Loucy (cell line): ENCODE data around the gene FAM131C.
"Not testable (repeated sequence)": the region's sequence is repeated elsewhere in the genome, so short reads cannot be mapped to it uniquely, and the experiment has no call there.

Source experiments
- H2AFZ ChIP-seq: fragments of 200-600 bp; sonication (generic); 2 replicates; pipeline ENCODE4 v1.6.0; 2016; ENCODE audit warnings: antibody characterized with exemption, mild to moderate bottlenecking, low read length, moderate library complexity
- H3F3A ChIP-seq: fragments of 200-600 bp; 2 replicates; pipeline ENCODE4 v1.6.0; 2016; ENCODE audit warnings: antibody characterized with exemption, low read depth, mild to moderate bottlenecking
- H3K27me3 ChIP-seq: fragments of 200-600 bp; sonication (generic); 2 replicates; pipeline ENCODE4 v1.6.1; 2014; ENCODE audit warnings: low read length, mild to moderate bottlenecking; ENCODE audit not compliant: insufficient read depth, poor library complexity, severe bottlenecking
- H3K36me3 ChIP-seq: fragments of 200-600 bp; sonication (generic); 2 replicates; pipeline ENCODE4 v1.6.1; 2016; ENCODE audit warnings: low read length; ENCODE audit not compliant: insufficient read depth
- H3K4me1 ChIP-seq: fragments of 200-600 bp; sonication (generic); 2 replicates; pipeline ENCODE4 v1.5.1; 2014; ENCODE audit warnings: low read length, mild to moderate bottlenecking; ENCODE audit not compliant: insufficient read depth, poor library complexity, severe bottlenecking
- H3K4me2 ChIP-seq: fragments of 200-600 bp; sonication (generic); 2 replicates; pipeline ENCODE4 v1.6.0; 2014; ENCODE audit warnings: antibody characterized with exemption, low read length, low read depth, mild to moderate bottlenecking; ENCODE audit not compliant: poor library complexity, severe bottlenecking
- H3K4me3 ChIP-seq: fragments of 200-600 bp; sonication (generic); 2 replicates; pipeline ENCODE4 v1.5.1; 2014; ENCODE audit warnings: low read length, mild to moderate bottlenecking, mixed read lengths; ENCODE audit not compliant: poor library complexity, severe bottlenecking
- H3K79me2 ChIP-seq: fragments of 200-600 bp; sonication (generic); 2 replicates; pipeline ENCODE4 v1.6.1; 2014; ENCODE audit warnings: low read length; ENCODE audit not compliant: insufficient read depth
- H3K9ac ChIP-seq: fragments of 200-600 bp; sonication (generic); 2 replicates; pipeline ENCODE4 v1.6.0; 2014; ENCODE audit warnings: mild to moderate bottlenecking, low read depth, low read length, moderate library complexity; ENCODE audit not compliant: poor library complexity, severe bottlenecking
- H3K9me2 ChIP-seq: fragments of 200-600 bp; sonication (generic); replicated peaks from 2 replicates; pipeline ENCODE4 v1.6.1; 2016; ENCODE audit warnings: low read depth, low read length, mixed read lengths
- H3K9me3 ChIP-seq: fragments of 200-600 bp; sonication (generic); 2 replicates; pipeline ENCODE4 v1.6.1; 2014; ENCODE audit warnings: mild to moderate bottlenecking, antibody characterized with exemption, low read length, low read depth; ENCODE audit not compliant: insufficient read depth
- H4K20me1 ChIP-seq: fragments of 200-600 bp; sonication (generic); 2 replicates; pipeline ENCODE4 v1.6.0; 2014; ENCODE audit warnings: antibody characterized with exemption, low read length, mild to moderate bottlenecking; ENCODE audit not compliant: insufficient read depth, poor library complexity, severe bottlenecking
- CTCF ChIP-seq: fragments of 200-600 bp; sonication (generic); conservative IDR thresholded peaks from 2 replicates; pipeline ENCODE4 v1.5.1; 2014; ENCODE audit warnings: mild to moderate bottlenecking, antibody characterized with exemption, low read length
- EZH2phosphoT487 ChIP-seq: fragments of 200-600 bp; IDR thresholded peaks from 2 replicates; pipeline ENCODE4 v1.6.1; 2018; ENCODE audit warnings: antibody characterized with exemption, mild to moderate bottlenecking, moderate library complexity, borderline replicate concordance

The FAM131C gene

GRCh38 chr1:16031551-16031950 lies 41.9 kb downstream of the FAM131C start:
- H3K9me2 ChIP-seq, result no peaks in the 10 kb centered on the region
- no peaks in the 10 kb centered on the region for H3K27me3 ChIP-seq
- H3K79me2 ChIP-seq, result no peaks in the 10 kb centered on the region
- no peaks in the 10 kb centered on the region for H3K9me3 ChIP-seq
- H3K9ac ChIP-seq, result no peak overlapping the region
- H3K4me2 ChIP-seq, result no peak overlapping the region
- no peaks in the 10 kb centered on the region for H4K20me1 ChIP-seq
- no peak overlapping the region for H2AFZ ChIP-seq
- no peaks in the 10 kb centered on the region for H3K36me3 ChIP-seq
- no peaks in the 10 kb centered on the region for H3K4me1 ChIP-seq
- TF ChIP-seq EZH2phosphoT487 (no peak), CTCF (no peak)
- no peak overlapping the region for H3K4me3 ChIP-seq
- no peaks in the 10 kb centered on the region for H3F3A ChIP-seq

GRCh38 chr1:16029288-16029687 lies 44.2 kb downstream of the FAM131C start:
- Histone ChIP-seq H3K4me2 (no peak overlapping the region), H2AFZ (no peak overlapping the region), H3K4me3 (no peak overlapping the region), H3K9me2 (no peaks in the 10 kb centered on the region), H3K27me3 (no peaks in the 10 kb centered on the region), H4K20me1 (no peaks in the 10 kb centered on the region), H3K36me3 (no peaks in the 10 kb centered on the region), H3F3A (no peaks in the 10 kb centered on the region), H3K4me1 (no peaks in the 10 kb centered on the region), H3K9me3 (no peaks in the 10 kb centered on the region), H3K79me2 (no peaks in the 10 kb centered on the region), H3K9ac (no peak overlapping the region)
- TF ChIP-seq EZH2phosphoT487, result no peak
- TF ChIP-seq CTCF, result no peak

GRCh38 chr1:16029003-16029268 lies 44.5 kb downstream of the FAM131C start:
- not testable (repeated sequence) for H3K4me2 ChIP-seq, H3K27me3 ChIP-seq, H3F3A ChIP-seq, H3K4me1 ChIP-seq, H3K9me2 ChIP-seq, H3K9ac ChIP-seq, H3K9me3 ChIP-seq, H3K36me3 ChIP-seq, H4K20me1 ChIP-seq, H3K4me3 ChIP-seq, H3K79me2 ChIP-seq, H2AFZ ChIP-seq

- Histone ChIP-seq H3K4me3 (no peak overlapping the region), H3F3A (no peaks in the 10 kb centered on the region), H3K27me3 (no peaks in the 10 kb centered on the region), H3K9me2 (no peaks in the 10 kb centered on the region), H3K9me3 (no peaks in the 10 kb centered on the region), H3K9ac (no peak overlapping the region), H3K4me2 (no peak overlapping the region), H2AFZ (no peak overlapping the region), H3K36me3 (no peaks in the 10 kb centered on the region), H3K79me2 (no peaks in the 10 kb centered on the region), H4K20me1 (no peaks in the 10 kb centered on the region), H3K4me1 (no peaks in the 10 kb centered on the region)
- TF ChIP-seq CTCF (no peak; the same call in 1 of the 2 replicates), EZH2phosphoT487 (no peak)
Measured at GRCh38 chr1:16028237-16029002, 45.0 kb downstream of the FAM131C start.
